ENCODE data around the gene GDF2.

GDF2 gene

GRCh38 chr10:47294057-47294456, 28.2 kb upstream of the GDF2 start:
- DNase-seq = no peak

- DNase-seq = no peak
These were observed 27.8 kb upstream of the GDF2 start for GRCh38 chr10:47294501-47294900.

- DNase-seq = no peak
These were observed 26.8 kb upstream of the GDF2 start for GRCh38 chr10:47295411-47295810.

- DNase-seq = no peak
These were observed 25.9 kb upstream of the GDF2 start for GRCh38 chr10:47296156-47296894.

- no peak for DNase-seq
These were observed 25.3 kb upstream of the GDF2 start for GRCh38 chr10:47296941-47297340.

GRCh38 chr10:47297866-47298540, 24.3 kb upstream of the GDF2 start:
- DNase-seq = no peak

- no peak for DNase-seq
These were observed 23.5 kb upstream of the GDF2 start for GRCh38 chr10:47298715-47299114.

- no peak for DNase-seq
These were observed 22.4 kb upstream of the GDF2 start, which contains the start of gene GDF10 for GRCh38 chr10:47299611-47300428. GDF10 (plus strand) TSS chr10:47300197; CDS start chr10:47300652, 455 bp downstream.

GRCh38 chr10:47300429-47300931, 21.8 kb upstream of the GDF2 start:
- DNase-seq = no peak

GRCh38 chr10:47301833-47302232, 20.4 kb upstream of the GDF2 start:
- DNase-seq = no peak

GRCh38 chr10:47303105-47303504, 19.1 kb upstream of the GDF2 start:
- DNase-seq = no peak

- no peak for DNase-seq
These were observed 18.4 kb upstream of the GDF2 start for GRCh38 chr10:47303866-47304265.

GRCh38 chr10:47305566-47305965, 16.7 kb upstream of the GDF2 start:
- DNase-seq = no peak

- DNase-seq = no peak
These were observed 15.7 kb upstream of the GDF2 start for GRCh38 chr10:47306387-47307210.

- DNase-seq = no peak
These were observed 14.9 kb upstream of the GDF2 start for GRCh38 chr10:47307381-47307780.

GRCh38 chr10:47308775-47309174, 13.5 kb upstream of the GDF2 start:
- DNase-seq = no peak

- DNase-seq = no peak
These were observed 12.7 kb upstream of the GDF2 start for GRCh38 chr10:47309408-47310089.

- DNase-seq = no peak
These were observed 12.2 kb upstream of the GDF2 start for GRCh38 chr10:47310090-47310505.

GRCh38 chr10:47311193-47311931, 10.9 kb upstream of the GDF2 start:
- DNase-seq = no peak

- DNase-seq = no peak
These were observed 10.2 kb upstream of the GDF2 start for GRCh38 chr10:47311932-47312662.

- no peak for DNase-seq
These were observed 9.6 kb upstream of the GDF2 start for GRCh38 chr10:47312663-47312995.
